OCI-M2 (cell line): ENCODE results near the gene NLK.
"Not testable (repeated sequence)": the region's sequence is repeated elsewhere in the genome, so short reads cannot be mapped to it uniquely, and the experiment has no call there.

Experiments used
- DNase-seq: peaks from one replicate; lab custom pipeline; 2025; ENCODE audit not compliant: unreplicated experiment; lab: John Stamatoyannopoulos, UW

Gene NLK

GRCh38 chr17:28071891-28072606, 29.6 kb downstream of the NLK start:
- DNase-seq = no peak

DNA sequence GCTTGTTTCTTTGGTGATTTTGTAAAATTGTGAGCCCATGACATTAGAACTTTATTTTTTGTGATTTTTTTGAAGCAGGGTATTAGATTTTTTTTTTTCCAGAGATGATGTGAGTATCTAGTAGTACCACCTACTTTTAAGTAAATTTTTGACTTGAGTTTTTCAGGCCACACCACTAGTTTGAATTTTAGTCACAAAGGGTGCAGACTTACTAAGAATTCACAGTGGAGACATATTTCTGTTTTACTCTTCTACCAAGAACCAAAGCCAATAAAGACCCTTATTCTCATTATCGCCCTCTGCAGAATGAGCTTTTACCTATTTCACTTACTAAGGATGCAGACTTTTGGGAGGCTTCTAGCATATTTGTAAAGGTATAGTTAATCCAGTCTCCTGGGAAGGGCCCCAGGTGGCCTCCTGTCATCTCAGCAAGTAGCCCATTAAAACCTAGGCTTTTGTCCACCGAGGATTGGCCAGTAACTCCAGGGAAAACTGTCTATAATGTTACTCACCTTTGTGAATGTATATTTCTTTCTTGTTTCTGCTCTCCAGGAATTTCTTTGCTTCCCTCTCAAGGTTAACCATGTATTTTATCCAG, 30.6 kb downstream of the NLK start:
- DNase-seq = no peak

DNA sequence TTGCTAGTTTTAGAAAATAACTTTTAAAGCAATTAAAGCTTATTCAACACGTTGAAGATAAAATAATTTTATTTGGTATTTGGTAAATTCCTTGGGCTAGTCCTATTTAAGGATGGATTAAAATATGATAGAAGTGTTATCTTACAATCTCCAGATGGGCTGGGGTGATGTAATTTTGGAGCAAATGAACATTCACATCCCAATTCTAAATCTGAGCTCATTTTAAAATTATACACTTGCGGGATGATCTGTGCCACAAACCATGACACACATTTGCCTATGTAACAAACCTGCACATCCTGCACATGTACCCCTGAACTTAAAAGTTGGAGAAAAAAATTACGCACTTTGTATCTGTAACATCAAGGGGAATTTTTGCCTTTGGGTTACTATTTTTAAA, 31.5 kb downstream of the NLK start:
- DNase-seq = no peak

- DNase-seq = no peak
Measured at GRCh38 chr17:28076144-28076543, 33.7 kb downstream of the NLK start.

GRCh38 chr17:28077140-28077539, 34.7 kb downstream of the NLK start:
- DNase-seq = not testable (repeated sequence)

GRCh38 chr17:28078341-28079229, 36.1 kb downstream of the NLK start:
- DNase-seq = no peak

GRCh38 chr17:28081467-28081866, 39.0 kb downstream of the NLK start:
- DNase-seq = no peak

DNA sequence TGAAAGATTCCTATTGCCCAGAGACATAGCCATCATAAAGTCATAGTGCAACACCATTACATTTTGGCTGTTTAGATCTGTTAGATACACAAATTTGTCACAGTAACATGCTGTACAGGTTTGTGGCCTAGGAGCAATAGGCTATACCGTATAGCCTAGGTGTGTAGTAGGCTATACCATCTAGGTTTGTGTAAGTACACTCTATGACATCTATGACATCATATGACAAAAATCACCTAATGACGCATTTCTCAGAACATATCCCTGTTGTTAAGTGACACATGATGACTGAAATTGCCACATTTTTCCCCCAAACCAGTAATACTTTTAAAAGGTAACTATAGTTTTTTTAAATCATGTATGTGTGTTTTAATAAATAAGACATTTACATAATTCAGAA, 43.3 kb downstream of the NLK start:
- no peak for DNase-seq

- DNase-seq = no peak
Measured at GRCh38 chr17:28086519-28086918, 44.0 kb downstream of the NLK start.

- DNase-seq = no peak
Measured at GRCh38 chr17:28087743-28088142, 45.3 kb downstream of the NLK start.

GRCh38 chr17:28090551-28090950, 48.1 kb downstream of the NLK start:
- no peak for DNase-seq

- DNase-seq = no peak
Measured at GRCh38 chr17:28092088-28092487, 49.6 kb downstream of the NLK start.

DNA sequence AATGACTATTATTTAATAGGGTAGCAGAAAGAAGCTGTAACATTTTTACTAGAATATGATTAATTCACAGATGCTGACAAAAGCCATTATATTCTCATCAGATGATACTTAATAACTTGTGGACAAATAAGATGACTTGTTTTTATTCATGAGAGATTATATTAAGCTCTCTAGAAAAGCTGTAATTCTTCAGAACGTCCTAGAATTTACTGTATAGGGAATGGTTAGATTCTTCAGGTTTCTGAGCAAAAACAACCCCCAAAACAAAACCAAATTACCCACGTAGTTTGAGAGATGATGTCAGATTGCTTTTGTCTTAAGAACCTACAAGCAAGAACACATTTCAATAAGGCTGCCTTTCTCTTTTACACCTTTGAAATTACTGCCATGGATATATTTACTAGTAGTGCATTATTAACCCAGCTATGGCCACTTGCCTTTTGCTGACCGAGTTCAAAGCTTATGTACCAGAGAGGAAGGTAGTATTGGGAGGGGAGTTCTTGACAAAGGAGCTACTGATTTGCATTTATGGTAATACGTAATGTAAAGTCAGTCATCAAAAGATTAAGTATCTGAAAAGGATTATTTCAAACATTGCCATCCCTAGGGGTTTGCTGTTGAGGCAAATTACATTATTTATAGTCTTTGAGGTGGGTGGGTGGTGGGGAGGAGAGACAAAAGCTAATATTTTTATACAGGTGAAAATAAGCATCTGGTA, 51.7 kb downstream of the NLK start:
- no peak for DNase-seq

DNA sequence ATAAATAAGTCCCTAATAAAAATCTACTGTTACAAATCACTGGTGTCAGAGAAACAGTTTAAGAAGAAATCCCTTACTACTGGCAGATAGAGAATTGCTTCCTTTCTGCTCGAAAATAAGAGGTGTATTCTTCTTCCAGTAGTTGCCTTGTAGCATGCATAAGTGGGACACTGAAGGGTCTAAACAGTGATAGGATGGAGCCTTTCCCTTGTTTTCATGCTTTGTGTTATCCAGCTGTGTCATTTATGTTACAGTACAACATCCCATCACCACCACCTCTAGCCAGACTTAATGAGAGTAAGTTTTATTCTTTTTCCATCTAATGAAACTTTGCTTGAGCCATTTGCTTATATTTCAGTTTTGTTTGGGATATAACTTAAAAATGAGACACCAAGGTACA, 54.3 kb downstream of the NLK start:
- DNase-seq = no peak

DNA sequence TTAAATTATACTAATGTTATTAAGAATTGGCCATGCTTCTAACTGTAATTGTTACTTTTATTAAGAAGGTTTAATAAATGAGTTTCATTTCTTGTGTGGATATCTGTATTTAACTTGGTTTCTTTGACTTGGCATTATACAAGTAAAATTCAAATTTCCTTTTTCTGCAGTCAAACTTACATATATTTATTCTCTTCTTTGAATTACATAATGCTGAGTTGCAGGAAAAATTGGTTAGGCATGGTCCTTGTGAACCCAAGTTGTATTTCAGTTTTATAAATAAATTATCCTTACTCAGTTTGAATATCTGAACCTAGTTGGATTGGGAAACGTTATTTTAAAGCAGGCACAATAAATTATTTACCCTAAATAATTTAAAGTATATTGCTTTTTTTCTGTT, 54.8 kb downstream of the NLK start:
- no peak for DNase-seq

- DNase-seq = no peak
Measured at GRCh38 chr17:28097901-28098300, 55.4 kb downstream of the NLK start.

GRCh38 chr17:28098591-28098990, 56.1 kb downstream of the NLK start:
- DNase-seq = not testable (repeated sequence)

DNA sequence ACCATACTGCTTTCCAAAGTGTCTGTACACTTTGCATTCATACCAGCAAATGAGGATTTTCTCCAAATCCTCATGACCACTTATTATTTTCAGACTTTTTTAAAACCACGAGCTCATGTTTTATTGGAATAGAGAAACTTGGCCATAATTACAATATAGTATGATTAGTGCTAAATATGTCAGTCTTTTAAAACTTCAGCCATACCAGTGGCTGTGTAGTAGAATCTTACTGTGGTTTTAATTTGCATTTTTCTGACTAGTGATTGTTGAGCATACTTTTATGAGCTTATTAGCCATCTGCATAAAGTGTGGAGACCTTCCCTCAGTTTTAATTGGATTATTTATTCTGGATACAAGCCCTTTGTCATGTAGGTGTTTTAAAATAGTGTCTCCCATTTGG, 57.8 kb downstream of the NLK start:
- DNase-seq = no peak

- no peak for DNase-seq
Measured at GRCh38 chr17:28100936-28101335, 58.5 kb downstream of the NLK start.

- DNase-seq = no peak
Measured at GRCh38 chr17:28101919-28102318, 59.4 kb downstream of the NLK start.

GRCh38 chr17:28105501-28105900, 63.0 kb downstream of the NLK start:
- no peak for DNase-seq
